BJ (cell line): ENCODE data around the gene FCHSD2. TPM values are rescaled to one million over a fixed set of nuclear protein-coding genes. Genes with fewer than 3 reads are reported as not detected.

Experiments
- CTCF ChIA-PET: fragments of 350-600 bp; formaldehyde crosslinking; extraction: SDS; loops from one replicate; lab custom pipeline; 2021; ENCODE audit warnings: antibody characterized with exemption, inconsistent platforms; lab: Yijun Ruan, JAX
- POLR2A ChIA-PET: fragments of 300-600 bp; sonication (Branson Sonifier 250); formaldehyde crosslinking; extraction: SDS; loops from one replicate; lab custom pipeline; 2021; ENCODE audit warnings: antibody characterized with exemption; lab: Charles Lee
- DNase-seq: peaks from one replicate; pipeline ENCODE4 v3.0.0-alpha.2; 2011; ENCODE audit warnings: low read depth
- H3K27me3 ChIP-seq: 2 replicates; pipeline ENCODE4 v1.6.0; 2011; ENCODE audit warnings: low read length; ENCODE audit not compliant: control insufficient read depth, insufficient read depth
- H3K36me3 ChIP-seq: 2 replicates; pipeline ENCODE4 v1.5.1; 2011; ENCODE audit warnings: low read length; ENCODE audit not compliant: control insufficient read depth, insufficient read depth
- H3K4me3 ChIP-seq: 2 replicates; pipeline ENCODE4 v1.5.1; 2011; ENCODE audit warnings: low read depth, mild to moderate bottlenecking, control low read depth, low read length
- polyA plus RNA-seq: library from polyadenylated mRNA; depleted of rRNA; stranded (reverse); fragments of >200 nt; gene quantifications from 2 replicates; pipeline ENCODE4 v1.2.3, GENCODE V29; 2011; rRNA removed
- small RNA-seq: library from RNA; depleted of rRNA; stranded (forward); fragments of <200 nt; gene quantifications from one replicate; pipeline ENCODE3, GENCODE V24; 2012; ENCODE audit warnings: low replicate concordance, low read depth; ENCODE audit not compliant: insufficient read length
- TF ChIP-seq, protein P1 (sequence below): IDR thresholded peaks from 2 replicates; pipeline ENCODE4 v1.5.1; 2011; ENCODE audit warnings: low read depth, mild to moderate bottlenecking, control low read depth, inconsistent platforms, low read length, moderate library complexity; ENCODE audit not compliant: insufficient read depth

The FCHSD2 gene
- polyA plus RNA-seq, 1 experiment = 24.9 TPM

DNA sequence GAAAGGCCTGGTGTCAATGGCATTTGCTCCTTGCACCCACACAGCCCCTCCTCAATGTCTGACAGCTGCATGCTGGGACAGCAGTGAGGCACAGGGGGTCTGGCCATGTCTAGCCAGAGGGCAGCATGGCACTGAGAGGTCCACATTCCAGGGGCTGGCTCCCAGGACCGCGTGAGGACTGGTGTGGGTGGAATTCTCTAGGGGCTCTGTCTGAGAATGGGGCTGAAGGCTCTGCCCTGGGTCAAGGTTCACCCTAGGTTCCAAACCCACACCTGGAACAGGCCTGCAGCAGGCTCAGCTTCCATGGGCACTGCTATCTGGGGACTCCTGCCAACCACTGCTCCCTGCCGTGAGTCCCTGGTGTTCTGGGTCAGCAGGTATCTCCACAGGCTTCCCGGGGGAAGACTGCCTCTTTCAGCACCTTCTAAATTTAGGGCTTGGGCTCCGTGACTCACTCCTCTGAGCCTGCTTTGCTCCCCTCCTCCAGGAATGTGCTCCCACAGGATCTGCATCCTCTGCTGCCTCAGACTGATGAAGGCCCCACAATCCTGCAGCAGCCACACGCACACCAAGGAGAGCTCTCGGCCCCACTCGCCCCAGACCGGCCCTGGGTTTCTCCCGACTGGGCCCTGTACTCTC is 352.5 kb downstream of the FCHSD2 start:
- POLR2A ChIA-PET = no interaction called here
- no peaks in the 10 kb centered on the region for H3K27me3 ChIP-seq
- CTCF ChIA-PET = interaction anchor here (1.0 to 2.9 kb wide), 3 partner anchors 13 to 64 kb away, joined by 3 to 17 read pairs (median 4); no protein-coding TSS in a partner anchor
- no peak for DNase-seq
- TF ChIP-seq, protein P1, sequence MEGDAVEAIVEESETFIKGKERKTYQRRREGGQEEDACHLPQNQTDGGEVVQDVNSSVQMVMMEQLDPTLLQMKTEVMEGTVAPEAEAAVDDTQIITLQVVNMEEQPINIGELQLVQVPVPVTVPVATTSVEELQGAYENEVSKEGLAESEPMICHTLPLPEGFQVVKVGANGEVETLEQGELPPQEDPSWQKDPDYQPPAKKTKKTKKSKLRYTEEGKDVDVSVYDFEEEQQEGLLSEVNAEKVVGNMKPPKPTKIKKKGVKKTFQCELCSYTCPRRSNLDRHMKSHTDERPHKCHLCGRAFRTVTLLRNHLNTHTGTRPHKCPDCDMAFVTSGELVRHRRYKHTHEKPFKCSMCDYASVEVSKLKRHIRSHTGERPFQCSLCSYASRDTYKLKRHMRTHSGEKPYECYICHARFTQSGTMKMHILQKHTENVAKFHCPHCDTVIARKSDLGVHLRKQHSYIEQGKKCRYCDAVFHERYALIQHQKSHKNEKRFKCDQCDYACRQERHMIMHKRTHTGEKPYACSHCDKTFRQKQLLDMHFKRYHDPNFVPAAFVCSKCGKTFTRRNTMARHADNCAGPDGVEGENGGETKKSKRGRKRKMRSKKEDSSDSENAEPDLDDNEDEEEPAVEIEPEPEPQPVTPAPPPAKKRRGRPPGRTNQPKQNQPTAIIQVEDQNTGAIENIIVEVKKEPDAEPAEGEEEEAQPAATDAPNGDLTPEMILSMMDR = no peak
- H3K4me3 ChIP-seq = no peak overlapping the region
- H3K36me3 ChIP-seq = no peaks in the 10 kb centered on the region

- ChIA-PET CTCF (interaction anchor here (2.9 kb wide), 1 partner anchor 62 kb away, joined by 17 read pairs; no protein-coding TSS in a partner anchor), POLR2A (no interaction called here)
- no peak for DNase-seq
- Histone ChIP-seq H3K27me3 (no peaks in the 10 kb centered on the region), H3K36me3 (no peaks in the 10 kb centered on the region), H3K4me3 (no peak overlapping the region)
- TF ChIP-seq, protein P1 = no peak
These were observed 353.9 kb downstream of the FCHSD2 start for GRCh38 chr11:72788241-72788640.

DNA sequence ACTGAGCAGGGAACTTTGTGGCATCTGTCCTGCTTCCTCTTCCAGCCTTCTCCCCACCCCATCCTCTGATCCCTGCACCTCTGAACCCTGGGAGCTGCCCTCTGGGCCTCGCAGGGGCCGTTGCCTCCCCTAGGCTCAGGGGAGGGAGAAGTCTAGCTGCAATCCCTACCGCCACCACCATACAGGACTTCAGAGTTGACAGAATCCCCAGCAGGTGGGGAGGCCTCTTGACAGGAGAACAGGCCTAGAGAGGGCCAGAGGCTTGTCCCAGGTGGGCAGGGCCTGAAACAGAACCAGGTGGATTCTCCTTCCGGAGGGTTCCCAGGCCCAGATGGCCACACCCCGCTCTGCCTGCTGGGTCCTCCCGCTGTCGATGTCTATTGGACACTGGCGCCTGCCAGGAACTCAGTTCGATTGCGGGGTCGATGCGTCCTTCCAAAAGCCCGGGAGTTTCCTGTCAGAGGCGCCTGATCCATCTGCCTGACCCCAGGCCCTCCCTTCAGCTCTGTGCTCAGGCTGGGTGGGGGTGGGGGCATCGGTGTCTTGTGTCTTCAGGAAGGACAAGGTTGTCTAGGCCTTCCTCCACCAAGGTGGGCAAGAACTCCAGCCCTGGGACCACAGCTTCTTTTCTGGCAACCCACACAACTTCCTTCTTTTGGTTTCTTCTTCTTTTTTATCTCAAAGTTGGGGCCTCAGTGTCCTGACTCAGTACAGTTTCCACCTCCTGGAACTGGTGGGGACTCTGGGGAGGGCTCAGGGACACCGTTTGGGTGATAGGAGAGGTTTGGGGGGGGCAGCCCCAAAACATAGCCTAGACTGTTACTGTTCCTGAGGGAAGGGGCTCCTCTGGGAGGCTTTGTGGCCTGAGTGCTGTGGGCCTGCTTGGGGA is 354.7 kb downstream of the FCHSD2 start:
- CTCF ChIA-PET = interaction anchor here (0.6 to 1.9 kb wide), 4 partner anchors 13 to 670 kb away, joined by 3 to 6 read pairs (median 3); no protein-coding TSS in a partner anchor
- no peak overlapping the region for H3K4me3 ChIP-seq
- TF ChIP-seq, protein P1 = no peak
- H3K27me3 ChIP-seq = no peaks in the 10 kb centered on the region
- DNase-seq = no peak
- no peaks in the 10 kb centered on the region for H3K36me3 ChIP-seq
- POLR2A ChIA-PET = no interaction called here

Small RNAs within 50 kb of the gene (small RNA-seq; reads per million reads assigned to genes)
- not detected for gene RNU6-672P

Other genes starting within 250 kb of the FCHSD2 start
- 0.15 TPM in 2 replicates for gene P2RY2, start 76.0 kb upstream of the FCHSD2 start, polyA plus RNA-seq
- 0.56 and 1.5 TPM in 2 replicates for gene P2RY6, start 130.0 kb upstream of the FCHSD2 start, polyA plus RNA-seq
- 50.3 and 85.7 TPM in 2 replicates for gene ARHGEF17, start 166.0 kb upstream of the FCHSD2 start, polyA plus RNA-seq
- 2.4 and 3.7 TPM in 2 replicates for gene RELT, start 234.1 kb upstream of the FCHSD2 start, polyA plus RNA-seq